D341Med (cell line): ENCODE results near the gene ALKBH5.

ENCODE experiments used
- DNase-seq: peaks from one replicate; pipeline ENCODE4 v3.0.0; 2012; ENCODE audit warnings: low spot score

The ALKBH5 gene

DNA sequence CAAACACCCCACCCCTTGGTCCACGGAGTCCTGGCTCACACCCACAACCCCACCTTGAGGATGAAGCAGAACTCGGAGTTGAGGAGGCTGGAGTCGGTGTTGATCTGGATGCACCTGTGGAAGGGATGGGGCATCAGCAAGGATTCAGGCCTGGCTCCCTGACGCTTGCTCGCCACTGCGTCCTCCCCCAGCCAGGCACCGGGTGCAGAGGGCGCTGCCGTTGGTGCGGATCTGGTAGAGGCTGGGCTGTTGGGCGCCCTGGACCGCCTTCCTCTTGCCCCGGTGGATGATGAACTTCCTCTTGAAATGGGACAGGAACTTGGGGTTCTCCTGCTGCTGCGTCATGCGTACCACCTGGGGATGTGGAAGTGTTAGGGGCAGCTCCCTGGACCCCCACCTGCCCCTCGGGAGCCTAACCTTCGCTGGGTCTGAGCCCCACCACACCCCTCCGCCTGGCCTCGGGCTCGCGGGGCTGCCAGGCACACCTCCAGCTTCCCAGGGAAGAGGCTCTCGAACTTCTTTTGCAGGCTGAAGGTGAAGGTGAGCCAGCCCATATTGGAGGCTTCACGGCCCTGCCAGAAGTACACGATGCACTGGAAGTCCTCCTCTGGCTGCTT is 62.6 kb downstream of the ALKBH5 start:
- no peak for DNase-seq

DNA sequence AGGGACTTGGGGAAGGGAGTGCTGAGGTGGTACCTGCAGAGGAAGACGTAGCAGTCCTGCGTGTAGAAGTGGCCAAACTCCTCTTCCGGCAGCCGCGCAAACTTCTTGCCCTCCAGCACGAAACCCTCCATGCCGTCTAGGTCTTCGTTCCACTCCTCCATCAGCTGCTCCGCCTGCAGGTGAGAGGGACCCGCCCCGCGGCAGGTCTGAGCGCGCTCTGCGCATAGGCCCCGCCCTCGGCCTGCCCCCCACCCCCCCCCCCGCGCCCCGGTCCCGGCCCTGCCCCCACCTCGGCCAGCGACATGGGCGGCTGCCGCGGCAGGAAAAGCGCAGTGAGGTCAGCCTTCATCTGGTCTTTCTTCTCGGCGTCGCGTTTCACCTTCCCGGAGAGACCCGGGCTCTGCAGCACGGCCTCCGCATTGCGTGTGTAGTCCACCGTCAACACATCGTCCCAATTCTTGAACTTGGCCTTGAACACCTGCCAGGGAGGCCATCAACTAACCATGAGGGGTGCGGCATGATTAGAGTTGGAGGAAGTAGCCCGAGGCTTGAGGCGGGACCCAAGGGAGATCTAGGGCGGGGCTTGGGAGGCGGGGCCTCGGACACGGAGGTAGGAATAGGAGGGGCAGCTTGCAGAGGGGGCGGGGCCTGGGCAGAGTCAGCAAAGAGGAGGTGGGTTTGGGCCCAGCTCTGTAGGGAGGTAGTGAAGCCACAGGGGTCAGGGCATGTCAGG is 63.4 kb downstream of the ALKBH5 start:
- no peak for DNase-seq

GRCh38 chr17:18247613-18248001 is 64.0 kb downstream of the ALKBH5 start:
- no peak for DNase-seq

DNA sequence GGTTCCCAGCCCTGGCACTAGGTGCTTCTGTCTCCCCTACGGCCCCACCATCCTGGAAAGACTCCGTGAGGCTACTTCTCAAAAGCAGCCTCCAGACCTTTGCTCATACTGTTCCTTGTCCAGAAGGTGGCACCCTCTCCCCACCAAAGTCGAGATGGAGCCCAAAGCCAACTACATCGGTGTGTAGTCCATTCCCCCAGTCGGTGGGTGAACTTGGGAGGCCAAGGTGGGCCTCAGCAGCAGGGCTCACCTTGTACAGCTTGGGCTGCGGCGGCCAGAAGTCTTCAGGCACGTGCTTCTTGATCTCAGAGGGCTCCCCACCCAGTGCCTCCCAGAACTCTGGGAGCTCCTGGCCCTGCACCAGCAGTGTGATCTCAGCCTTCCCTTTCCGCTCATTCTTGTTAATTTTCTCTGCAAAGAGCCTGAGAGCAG is 64.7 kb downstream of the ALKBH5 start:
- peak; percentile 76 for DNase-seq

DNA sequence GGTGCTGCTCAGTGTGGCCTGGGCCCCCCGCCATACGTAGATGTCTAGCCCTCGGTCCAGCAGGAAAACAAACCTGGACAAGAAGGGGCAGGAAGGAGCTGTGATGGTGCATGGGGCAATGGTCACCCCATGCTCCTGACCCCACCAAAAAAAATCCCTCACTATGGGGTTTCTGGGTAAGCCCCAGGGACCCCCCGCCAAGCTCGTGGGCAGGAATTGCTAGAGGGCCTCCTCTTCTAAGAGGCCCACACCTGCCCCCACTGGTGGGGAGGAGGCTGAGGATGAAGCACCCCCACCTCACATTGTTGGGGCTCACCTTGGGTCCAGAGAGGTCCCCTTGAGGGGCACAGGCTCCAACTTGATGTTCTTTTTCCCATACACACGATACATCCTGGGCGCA is 65.2 kb downstream of the ALKBH5 start:
- DNase-seq, result no peak

- DNase-seq, result no peak
Measured at GRCh38 chr17:18250259-18250658, 66.6 kb downstream of the ALKBH5 start.

DNA sequence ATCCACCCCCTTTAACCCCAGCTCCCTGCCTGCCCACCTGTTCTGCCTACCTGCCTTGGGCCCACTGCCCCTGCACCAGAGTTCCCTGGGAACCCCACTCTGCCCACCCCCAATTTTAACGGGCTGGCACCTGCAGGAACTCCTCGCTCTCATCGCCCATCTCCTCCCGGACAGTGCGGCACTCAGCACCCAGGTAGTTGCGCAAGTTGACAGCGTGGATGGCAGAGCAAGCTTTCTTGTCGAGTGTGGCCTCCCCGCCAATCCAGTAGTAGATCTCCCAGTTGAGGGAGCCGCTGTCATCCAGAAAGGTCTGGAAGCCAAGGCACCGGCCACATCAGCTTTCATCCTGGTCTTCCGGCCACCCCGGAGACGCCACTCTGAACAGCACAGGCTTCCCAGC is 67.1 kb downstream of the ALKBH5 start:
- no peak for DNase-seq

- DNase-seq, result no peak
Measured at GRCh38 chr17:18251204-18251603, 67.6 kb downstream of the ALKBH5 start.

DNA sequence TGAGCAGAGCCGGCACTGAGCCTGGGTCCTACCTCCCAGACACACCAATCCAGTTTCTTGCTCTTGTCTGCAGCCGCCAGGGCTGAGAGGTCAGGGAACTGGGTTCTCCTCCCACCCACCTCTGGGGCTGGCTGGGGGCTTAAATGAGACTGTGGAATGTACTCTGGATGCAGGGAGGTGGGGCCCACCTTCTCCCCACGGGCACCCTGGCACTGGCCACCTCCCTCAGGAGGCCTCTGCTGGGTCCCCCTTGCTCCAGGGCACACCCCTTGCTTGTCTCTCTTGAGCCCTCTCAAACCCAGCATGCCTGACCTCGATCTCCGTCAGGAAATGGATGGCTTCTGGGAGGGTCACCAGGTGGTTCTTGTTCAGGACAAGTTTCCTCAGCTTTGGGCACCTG is 68.5 kb downstream of the ALKBH5 start:
- DNase-seq, result no peak

- DNase-seq, result no peak
Measured at GRCh38 chr17:18253187-18253884, 69.7 kb downstream of the ALKBH5 start.

- no peak for DNase-seq
Measured at GRCh38 chr17:18253947-18254821, 70.6 kb downstream of the ALKBH5 start.

DNA sequence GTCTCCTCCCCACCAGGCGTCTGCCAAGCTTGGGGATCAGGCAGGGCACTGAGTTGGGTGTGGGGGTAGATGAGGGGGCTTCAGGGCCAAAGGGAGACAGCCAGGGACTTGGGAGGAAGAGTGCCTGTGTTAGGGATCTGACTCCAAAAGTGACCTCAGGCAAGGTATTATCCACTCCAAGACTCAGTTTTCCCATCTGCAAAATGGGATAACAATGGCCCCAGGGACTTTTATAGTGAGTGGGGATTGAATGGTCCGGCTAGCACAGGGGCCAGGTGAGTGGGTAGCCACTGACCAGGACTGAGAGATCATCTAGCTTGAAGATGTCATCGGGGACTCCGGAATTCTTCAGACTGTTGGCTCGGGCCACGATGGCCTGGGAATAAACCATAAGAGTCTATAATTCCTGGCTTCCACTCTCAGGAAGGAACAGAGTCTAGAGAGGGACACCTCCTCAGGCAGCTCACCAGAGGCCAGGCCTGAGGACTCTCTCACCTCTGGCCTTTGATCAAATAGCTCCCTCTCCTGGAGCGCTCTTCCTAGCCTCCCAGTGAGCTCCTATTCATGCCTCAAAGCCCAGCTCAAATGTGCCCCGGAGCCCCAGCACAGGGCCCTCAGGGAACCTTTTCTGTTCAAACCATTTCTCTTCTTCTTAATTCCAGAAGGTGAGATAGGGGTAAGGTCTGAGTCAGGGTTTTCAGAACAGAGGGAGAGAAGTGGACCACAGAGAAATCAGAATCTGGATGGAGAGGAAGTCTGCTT is 71.4 kb downstream of the ALKBH5 start:
- DNase-seq, result no peak

- no peak for DNase-seq
Measured at GRCh38 chr17:18256351-18256750, 72.7 kb downstream of the ALKBH5 start.

- DNase-seq, result no peak
Measured at GRCh38 chr17:18256776-18257175, 73.1 kb downstream of the ALKBH5 start.

DNA sequence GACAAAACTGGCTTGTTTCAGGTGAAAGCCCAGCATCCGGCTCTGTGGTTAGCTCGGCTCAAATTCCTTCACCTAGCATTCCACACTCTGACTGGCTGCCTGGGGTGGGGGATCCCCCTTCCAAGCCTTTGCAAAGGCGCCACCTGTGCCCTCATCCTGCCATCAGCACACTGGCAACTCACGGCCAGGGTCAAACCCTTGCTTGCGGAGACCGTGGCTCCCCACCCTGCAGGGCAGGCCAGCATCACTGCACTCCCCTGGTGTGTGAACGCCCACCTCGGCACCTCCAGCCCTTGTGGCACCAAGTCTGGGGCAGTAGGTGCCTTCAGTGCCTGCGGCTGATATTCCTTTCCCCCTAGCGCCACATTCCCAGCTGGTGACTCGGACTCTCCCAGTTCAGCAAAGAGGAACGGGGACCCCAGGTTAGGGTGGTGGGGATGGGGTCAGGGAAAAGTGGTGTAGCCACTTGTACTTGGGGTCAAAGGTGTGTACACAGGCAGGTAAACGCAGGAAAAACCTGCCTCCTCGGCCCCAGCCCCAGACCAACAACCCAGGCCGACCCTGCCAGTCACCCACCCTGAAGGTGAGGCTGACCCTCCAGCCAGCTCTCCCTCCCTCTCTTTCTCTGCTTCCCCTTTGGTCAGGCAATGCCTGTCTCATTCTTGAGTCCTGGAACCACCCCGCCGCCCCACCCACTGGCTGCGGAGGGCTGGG is 73.8 kb downstream of the ALKBH5 start:
- no peak for DNase-seq

GRCh38 chr17:18257982-18258355 is 74.3 kb downstream of the ALKBH5 start:
- DNase-seq, result peak; percentile 44

DNA sequence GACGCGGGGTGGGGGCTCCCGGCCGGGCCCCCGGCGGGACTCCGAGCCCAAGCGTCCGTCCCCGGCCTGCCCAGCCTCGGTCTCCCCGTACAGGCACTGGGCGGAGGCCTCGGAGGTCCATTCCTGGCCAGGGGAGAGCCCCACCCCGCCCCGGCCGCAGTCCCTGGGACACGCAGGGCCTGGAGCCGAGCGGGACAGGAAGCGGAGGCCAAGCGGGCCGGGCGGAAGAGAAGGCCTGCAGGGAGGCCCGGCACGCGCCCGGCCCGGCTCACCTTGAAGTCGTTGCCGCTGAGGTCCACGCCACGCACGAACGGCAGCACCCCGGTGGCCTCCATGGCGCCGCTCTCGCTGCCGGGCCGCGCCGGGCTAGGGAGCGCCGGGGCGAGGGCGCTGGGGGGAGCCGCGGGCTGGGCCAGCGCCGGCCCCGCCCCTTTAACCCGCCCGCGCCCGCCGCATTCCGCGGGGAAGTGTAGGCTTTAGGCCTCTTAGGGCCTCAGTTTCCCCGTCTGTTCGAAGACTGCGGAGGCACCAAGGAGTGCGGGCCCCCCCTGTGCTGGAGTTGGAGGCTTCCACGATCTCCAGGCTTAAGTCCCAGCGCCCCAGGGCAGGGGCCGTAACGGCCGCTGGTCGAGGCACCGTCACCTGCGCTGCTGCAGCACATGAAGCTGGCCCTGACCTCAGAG is 74.9 kb downstream of the ALKBH5 start, which contains the start of gene FLII:
TSS of gene FLII (minus strand) at position 383 of the 683 bp plus-strand sequence. CDS start at position 335, 48 bp downstream.
- peak; percentile 82 for DNase-seq
